Uterus (tissue), 2 donors: Measurements from ENCODE around the gene DPEP2NB.

Experiments
- POLR2A ChIP-seq, 2 donors: fragments of 450-650 bp; IDR thresholded peaks; one replicate each; pipeline ENCODE4 v1.6.1; 2016; ENCODE audit warnings: antibody characterized with exemption in 2 of 2, mild to moderate bottlenecking in 1 of 2, moderate library complexity in 1 of 2
- TF ChIP-seq, protein P1 (sequence below), 4 experiments: fragments of 200-600 bp in 2 of 4; fragments of 450-650 bp in 2 of 4; sonication (generic) in 2 of 4; IDR thresholded peaks; one replicate each; pipeline ENCODE4 v1.5.1; 2016 to 2019; ENCODE audit warnings: antibody characterized with exemption in 4 of 4, mild to moderate bottlenecking in 2 of 4, moderate library complexity in 1 of 4

DNA sequence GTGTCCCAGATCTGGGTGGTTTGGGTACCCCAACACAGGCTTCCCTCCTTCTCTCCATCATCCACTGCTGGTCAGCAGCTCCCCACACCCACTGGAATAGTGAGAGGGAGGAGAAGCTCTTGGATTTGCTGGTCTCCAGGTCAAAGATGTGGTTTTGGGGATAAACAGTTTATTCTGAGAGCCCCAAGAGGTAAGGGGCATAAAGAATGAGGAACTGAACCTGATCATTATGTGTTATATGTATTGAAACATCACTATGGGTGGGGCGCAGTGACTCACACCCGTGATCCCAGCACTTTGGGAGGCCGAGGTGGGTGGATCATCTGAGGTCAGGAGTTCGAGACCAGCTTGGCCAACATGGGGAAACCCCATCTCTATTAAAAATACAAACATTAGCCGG, 20.3 kb downstream of the DPEP2NB start:
- TF ChIP-seq, protein P1, sequence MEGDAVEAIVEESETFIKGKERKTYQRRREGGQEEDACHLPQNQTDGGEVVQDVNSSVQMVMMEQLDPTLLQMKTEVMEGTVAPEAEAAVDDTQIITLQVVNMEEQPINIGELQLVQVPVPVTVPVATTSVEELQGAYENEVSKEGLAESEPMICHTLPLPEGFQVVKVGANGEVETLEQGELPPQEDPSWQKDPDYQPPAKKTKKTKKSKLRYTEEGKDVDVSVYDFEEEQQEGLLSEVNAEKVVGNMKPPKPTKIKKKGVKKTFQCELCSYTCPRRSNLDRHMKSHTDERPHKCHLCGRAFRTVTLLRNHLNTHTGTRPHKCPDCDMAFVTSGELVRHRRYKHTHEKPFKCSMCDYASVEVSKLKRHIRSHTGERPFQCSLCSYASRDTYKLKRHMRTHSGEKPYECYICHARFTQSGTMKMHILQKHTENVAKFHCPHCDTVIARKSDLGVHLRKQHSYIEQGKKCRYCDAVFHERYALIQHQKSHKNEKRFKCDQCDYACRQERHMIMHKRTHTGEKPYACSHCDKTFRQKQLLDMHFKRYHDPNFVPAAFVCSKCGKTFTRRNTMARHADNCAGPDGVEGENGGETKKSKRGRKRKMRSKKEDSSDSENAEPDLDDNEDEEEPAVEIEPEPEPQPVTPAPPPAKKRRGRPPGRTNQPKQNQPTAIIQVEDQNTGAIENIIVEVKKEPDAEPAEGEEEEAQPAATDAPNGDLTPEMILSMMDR (IDR thresholded peaks at IDR 0.05): no peak
- TF ChIP-seq POLR2A (IDR thresholded peaks at IDR 0.05): no peak
